Measurements from ENCODE around the gene CLEC2B.

CLEC2B gene

DNA sequence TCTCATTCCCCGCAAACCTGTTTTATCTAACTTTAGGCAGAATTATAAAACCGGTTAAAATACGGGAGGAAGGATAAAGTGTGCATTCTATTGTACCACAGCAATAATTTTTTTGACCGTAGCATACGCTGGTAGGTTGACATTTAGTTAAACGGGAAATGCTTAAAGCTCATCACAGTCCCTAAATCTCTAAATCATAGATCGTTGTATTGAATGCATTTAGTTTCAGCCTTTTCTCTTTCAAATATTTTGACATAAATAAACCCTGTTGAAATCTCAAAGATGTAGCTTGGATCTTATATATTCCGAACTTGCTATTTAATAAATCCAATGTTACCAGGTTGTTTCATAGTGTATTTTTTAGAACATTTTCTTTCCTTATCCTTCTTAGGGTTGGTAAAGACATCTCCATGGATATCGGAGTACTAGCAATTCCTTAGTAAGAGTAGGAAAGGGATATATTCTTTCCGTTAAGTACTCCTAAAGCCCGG, 798 bp downstream of the CLEC2B start:
- no peak for DNase-seq

DNA sequence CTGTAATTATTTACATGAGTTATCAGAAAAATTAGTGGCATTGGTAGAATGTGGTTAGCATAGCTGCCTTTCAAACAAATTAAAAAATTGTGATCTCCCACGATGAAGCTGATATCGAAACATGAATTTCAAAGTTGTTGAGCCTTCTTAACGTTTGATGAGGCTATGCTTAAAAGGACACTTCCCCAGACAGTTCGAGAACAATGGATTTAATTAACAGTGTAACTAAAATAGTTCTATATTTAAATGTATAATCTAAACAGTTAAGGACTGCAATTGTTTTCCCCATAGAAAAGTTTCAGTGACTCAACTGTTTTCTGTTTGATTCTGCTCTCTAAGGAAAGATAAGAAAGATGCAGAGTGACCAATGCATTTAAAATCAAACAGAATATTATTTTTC, 1.6 kb downstream of the CLEC2B start:
- no peak for DNase-seq

DNA sequence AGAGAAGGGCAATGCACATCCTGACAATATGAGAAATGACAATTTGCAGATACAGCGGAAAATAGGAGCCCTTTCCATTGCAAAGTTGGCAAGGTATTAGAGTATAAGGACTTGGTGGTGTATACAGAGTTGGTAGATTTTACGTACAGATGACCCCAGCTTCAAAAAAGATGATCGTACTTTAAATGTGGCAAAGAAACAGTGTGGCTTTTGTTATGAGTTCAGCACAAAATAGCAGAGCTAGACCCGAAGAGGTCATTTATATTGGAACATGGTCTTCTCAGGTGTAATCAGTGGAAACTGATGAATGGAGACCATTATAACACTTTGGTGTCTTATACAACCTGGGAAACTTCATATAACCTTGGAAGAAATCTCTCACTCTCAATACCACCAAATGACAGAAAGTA, 2.3 kb downstream of the CLEC2B start:
- no peak for DNase-seq

DNA sequence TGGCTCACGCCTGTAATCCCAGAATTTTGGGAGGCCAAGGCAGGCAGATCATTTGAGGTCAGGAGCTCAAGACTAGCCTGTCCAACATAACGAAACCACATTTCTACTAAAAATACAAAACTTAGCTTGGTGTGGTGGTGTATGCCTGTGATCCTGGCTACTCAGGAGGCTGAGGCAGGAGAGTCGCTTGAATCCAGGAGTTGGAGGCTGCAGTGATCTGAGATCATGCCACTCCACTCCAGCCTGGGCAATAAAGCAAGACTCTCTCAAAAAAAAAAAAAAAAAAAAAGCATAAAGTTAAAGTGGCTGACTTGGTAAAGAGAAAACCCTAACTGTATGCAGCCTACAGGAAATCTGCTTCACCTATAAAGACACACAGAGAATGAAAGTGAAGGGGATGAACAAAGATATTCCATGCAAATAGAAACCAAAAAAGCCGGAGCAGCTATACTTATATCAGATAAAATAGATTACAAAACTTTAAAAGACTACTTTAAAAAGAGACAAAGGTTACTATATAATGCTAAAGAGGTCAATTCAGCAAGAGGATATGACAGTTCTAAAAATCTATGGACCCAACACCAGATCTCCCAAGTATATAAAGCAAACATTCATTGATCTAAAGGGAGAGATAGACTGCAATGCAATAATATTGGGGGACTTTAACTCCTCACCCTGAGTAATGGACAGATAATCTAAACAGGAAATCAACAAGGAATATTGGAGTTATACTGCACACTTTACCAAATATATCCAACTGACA, 4.1 kb downstream of the CLEC2B start:
- no peak for DNase-seq

DNA sequence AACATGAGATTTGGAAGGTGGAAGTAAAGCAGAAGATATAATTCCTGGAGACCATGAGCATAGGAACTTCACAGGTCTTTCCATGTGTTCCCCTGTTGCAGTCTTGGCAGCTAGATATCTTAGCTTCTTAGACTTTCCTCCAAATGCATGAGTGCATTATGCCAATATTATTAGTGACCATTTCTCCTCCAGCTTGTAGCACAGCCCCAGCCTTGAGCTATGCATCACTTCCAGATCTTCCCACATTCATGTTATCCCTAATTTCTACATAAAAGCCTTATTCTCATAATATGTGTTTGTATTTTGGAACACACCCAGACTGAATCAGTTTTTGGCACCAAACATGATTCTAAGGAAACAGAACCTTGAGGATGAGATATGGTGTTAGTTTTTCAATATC, 11.0 kb downstream of the CLEC2B start:
- no peak for DNase-seq

DNA sequence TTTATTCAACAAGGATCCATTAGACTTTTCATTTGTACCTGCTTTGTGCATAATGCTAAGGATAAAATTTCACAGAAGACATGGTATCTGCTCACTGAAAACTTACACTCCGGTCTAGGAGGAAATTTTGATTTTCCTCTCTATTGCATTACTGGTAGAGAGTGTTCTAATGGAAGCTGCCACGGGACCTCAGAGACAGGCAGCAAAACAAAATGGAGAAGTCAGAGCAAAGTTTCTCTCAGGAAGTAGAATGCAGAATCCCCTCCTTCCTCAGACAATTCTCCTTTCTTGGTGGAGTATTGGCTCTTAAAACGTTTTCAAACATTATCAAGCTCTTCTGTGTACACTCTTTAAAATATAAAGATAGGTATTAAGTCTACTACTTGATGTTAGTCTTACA, 12.3 kb downstream of the CLEC2B start:
- DNase-seq: no peak

DNA sequence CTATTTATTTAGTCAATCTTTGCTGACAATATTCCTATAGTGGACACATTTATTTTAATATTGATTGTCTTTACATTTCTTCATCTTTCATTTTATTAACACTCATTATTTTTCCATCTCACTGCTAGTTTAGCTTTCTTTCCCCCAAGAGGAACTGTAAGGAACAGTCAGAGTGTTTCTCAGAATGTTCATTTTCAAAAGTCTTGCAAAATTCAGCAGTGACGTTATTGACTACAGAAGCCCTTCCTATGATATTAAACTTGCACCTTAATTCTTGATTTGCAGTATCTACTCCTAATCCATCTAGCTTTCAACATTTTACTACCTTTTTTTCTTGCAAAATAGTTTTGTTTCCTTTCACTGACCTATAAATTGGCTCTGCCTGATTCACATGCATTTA, 13.0 kb downstream of the CLEC2B start:
- DNase-seq: no peak

DNA sequence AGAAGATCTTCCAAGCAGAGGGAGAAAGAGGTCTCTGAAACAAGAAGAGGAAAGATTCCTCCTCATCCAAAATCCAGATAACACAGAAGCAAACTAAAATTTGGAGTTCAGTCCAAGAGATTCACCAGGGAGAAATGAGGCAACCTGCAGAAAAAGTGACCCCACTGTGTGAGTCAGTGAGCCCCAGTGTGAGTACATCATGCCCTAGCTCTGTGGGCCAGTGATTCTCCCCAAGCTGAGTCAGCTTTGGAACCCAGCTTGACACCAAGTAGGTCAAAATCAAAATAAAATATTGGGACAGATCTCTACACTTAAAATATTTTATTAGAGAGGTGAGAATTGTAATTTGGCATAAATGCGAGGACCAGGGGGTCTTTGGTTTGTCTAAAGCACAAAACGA, 17.2 kb downstream of the CLEC2B start:
- DNase-seq: no peak

DNA sequence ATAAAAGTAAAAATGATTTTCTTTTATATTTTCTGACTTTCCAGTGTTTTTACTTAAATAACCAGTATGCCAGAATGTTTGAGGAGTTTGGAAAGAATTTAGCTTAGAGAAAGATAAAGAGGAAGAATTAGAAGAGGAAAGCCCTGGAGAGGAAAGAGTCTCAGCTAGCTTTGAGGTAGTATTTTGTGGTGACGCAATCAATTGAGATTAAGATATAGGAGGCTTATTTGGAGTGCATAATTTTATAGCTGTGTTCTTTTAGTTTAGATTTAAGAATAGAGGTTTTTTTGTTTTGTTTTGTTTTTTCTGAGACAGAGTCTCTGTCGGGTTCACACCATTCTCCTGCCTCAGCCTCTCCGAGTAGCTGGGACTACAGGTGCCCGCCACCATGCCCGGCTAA, 18.1 kb downstream of the CLEC2B start:
- DNase-seq: no peak

DNA sequence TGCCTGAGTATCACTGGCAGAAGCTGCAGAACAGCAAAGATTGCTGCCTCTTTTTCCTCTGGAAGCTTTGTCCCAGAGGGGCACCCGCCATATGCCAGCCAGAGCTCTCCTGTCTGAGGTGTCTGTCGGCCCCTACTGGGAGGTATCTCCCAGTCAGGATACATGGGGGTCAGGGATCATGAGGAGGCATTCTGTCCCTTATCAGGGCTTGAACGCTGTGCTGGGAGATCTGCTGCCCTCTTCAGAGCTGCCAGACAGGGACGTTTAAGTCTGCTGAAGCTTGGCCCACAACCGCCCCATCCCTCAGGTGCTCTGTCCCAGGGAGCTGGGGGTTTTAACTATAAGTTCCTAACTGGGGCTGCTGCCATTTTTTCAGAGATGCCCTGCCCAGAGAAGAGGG, 20.3 kb downstream of the CLEC2B start:
- no peak for DNase-seq

DNA sequence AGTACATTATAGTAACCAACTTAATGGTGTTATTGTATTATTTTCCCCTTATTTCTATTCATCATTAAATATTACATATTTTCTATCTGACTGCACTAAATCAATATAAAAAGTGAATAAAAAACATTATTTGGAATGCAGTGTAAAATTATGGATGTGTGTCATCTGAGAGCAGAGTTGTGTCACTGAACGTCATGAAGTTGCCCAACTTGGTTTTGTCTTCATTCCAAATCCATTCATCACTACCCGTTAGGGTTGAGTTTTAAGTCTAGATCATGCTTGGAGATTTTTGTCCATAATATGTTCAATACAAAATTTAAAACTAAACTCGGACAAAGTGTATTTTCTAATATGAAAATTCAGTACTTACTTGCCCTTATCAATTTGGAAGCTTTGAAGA, 25.7 kb downstream of the CLEC2B start:
- DNase-seq: no peak

DNA sequence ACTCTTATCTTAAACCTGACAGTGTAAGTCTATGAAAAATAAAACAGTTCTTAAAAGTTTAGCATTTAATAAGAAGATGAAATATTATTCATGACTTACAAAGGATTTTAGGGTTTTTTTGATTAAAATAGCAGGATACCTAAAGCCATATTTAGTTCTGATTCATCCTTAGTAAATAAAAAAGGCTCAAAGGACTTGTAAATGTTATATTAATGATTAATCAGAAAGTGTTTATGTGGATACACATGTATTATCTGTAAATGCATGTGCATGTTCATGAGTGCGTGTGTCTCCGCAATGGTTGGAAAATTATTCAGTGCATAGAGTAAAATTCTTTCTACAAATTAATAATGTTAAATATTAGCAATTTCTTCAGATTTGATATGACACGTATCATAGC, 37.4 kb downstream of the CLEC2B start:
- no peak for DNase-seq

DNA sequence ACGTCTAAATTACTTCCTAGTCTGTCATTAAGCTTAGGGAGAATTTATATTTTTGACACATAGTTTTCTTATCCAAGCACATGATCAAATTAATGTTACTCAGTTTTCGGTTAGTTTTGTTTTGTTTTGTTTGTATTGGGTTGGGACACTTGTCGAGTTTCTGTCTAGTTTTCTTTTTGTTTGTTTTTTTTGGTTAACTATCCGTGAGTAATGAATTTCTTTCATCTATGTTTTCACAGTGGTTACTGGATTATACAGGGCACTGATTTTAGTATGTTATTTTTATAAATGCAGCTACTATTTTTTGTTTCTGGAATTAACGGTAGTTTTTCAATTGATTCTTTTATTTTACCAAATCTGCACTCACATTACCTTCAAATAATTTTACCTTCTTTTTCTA, 39.2 kb downstream of the CLEC2B start:
- DNase-seq: no peak

DNA sequence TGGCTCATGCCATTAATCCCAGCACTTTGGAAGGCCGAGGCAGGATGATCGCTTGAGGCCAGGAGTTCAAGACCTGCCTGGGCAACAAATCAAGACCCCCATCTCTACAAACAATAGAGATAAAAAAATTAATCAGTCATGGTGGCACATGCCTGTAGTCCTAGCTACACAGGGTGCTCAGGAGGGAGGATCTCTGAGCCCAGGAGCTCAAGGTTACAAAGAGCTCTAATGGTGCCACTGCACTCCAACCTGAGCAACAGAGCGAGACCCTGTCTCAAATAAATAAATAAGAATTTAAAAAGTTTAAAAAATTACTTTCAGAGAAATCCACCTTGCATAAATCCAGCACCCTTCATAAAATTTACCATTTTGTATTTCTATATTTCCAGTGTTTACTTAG, 39.7 kb downstream of the CLEC2B start:
- no peak for DNase-seq

DNA sequence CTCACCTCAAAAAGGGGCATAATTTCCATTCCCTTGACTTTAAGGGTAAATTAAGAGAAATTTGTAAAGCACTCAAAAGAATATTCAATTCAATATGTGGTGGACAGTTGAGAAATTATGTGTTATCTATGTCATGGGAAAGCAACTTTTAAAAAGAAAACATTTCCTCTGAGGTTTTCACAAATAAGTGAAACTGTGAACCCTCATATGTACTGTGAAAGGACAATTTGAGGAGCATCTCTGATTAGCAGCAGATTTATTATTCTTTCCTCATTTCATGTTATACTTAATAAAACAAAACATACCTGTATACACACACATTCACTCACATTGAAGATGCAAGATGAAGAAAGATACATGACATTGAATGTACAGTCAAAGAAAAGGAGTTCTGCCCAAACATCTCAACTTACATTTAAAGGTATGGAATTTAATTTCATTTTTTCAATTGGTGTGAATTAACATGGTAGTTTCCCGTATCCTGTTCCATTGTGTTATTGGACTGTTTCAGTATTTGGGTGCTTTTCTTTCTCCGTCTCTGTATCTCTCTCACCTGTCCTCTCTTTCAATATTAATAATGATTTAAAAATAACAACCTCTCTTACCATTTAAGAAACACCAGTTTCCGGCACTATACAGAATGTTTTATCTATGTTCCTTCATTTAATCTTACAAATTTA, 41.8 kb downstream of the CLEC2B start, which contains the start of gene KLRF1:
Gene KLRF1, plus strand, starts transcription at position 273 of the 680 bp plus-strand sequence. Its CDS starts 64 bp downstream, at position 337.
- DNase-seq: no peak

DNA sequence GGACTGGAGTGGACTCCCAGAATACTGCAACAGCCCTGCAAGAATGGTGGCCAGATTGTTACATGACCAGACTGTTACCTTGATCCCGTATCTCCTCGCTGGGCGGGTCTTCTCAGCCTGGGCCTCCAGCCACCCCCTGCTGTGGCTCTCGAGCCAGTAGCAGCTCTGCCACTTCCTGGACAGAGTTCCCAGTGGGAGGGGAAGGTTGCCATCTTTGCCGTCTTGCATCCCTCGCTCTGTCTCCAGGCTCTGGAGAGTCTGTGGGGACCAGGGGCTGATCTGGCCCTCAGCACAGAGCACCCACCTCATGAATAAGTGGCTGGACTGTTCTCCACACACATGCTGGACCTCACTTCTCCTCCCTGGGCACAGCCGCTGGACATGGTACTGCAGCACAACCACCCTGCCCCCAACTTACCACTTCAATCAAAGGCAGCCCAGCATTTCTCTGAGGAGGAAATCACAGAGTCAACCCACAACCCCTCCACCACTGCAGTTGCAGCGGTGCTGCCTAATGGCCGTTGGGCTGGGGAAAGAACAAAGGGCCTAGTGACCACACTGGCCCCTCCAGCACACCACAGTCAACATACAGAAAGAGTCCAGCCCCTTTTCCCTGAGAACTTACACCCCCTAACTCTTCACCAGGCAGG, 48.7 kb downstream of the CLEC2B start:
- DNase-seq: no peak

DNA sequence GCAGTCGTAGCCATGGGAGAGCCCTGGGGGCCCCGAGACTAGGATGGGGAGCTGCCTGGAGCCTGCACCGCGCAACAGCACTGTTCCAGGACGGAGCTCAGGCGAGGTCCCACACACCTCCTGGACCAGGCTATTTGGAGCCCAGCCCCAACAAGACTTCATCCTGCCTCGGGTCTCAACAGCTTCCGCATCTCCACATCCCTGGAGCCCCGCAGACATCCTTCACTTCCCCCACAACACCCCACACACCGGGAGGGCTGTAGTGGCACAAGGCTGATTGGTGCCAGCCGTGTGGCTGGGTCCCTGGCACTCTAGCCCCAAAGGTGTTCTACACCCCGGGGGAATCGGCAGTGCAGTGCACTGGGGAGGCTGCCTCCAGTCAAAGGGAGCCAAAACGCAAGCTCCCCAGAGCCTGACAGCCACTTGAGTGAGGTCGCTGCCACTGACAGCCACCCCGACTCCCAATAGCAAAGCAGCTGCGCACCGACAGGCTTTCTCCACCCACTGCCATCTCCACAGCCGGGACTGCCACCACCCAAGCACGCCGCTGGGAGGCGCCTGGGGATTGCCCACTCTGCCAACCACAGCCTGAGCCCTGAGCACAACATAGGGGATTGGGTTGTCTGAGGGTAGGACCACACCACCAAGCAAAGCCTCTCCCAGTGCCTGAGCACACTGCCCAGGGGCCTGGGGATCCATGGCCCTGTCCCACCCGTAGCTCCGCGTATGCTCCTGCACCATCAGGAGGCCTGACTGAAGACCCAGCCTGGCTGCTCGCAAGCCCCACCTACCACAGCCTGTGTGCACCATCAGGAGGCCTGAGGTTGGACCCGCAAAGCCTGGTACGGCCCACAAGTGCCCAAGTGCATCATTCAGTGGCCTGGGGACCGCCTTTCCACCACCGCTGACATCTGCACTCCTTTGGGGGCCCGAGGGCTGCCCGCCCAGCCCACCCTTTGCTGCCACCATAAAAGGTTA, 55.0 kb downstream of the CLEC2B start:
- DNase-seq: no peak

DNA sequence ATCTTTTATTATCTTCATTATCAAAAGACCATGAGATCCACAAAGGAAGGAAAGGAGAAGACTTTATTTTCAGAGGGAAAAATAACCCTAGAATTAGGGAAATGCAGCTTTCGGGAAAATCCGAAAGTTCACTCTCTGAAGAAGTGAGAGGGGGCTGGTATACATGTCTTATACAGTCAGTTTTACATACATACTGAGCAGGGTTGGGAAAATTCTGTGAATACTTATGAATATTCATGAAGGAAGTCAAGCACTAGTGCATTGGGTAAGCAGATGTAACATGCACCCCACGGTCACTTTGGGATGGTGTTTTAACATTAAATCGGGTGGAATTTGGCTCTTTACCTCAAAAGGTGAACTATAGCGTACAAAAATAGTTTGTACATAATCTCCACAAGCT, 57.5 kb downstream of the CLEC2B start:
- DNase-seq: no peak

DNA sequence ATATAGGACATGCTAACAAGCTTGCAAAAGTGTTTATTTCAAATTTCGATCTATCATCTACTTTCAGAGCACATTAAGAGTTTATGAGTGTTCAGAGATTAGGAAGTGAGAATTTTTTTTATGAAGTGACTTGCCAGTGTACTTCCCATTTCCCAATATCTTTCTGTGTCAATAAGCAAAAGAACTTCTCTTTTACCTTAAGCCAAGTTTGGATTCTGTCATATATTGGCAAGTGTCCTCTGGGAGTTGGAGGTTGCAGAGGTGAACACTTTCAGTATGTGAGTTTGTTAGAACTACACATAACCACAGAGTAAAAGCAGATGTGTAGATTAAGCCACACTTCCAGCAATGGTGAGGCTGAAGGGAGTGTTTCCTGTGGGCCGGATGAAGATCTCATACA, 58.5 kb downstream of the CLEC2B start:
- no peak for DNase-seq

DNA sequence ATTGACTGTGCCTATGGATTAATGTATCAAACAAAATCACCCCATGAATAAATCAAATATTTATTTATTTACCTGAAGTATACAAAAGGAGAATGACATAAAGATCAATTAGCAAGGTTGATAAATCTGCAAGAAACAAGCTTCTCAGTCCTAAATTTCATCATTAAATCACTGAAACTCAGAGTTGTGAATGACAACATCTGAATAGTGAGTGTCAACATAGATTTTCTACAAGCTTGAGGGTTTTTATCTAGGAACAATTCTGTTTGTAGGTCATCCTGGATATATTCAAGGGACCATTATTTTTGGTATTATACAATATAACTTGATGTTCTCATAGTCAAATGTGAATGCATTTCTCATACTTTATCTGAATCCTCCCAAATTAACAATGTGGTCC, 59.3 kb downstream of the CLEC2B start:
- DNase-seq: no peak

DNA sequence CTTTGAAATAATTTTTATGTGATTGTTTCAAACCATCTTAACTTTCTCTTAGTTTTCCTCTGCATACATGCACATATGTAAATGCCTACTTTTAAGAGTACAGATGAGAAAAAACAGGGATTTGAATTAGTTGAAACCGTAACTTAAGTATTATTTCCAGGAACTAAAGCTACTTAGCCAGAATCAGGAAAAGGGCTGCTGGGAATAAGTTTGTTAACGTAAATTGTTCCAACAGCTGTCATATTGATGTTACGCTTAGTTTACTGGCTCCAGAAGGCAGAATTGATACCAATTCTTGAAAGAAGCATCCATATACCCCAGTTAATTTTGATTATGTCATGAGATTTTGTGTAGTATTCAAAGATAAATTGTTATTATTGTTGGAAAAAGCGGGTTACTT, 59.8 kb downstream of the CLEC2B start:
- no peak for DNase-seq

DNA sequence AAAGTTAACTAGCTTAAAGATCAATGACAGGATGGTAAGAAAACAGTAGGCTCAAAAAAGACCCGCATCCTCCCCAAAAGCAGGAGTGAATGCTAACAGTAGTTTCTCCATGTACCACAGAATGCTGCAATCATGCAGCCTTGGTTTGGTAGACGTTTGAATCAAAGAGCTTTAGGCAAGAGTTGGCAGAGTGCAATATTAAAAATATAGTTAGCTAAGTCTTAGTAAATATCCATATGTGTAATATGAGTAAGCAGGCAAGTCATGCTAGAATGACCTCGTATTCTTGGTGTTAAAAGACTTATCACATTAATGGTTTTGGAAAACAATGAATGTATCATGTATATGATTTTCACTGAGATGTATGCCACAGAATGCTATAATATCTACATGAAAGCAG, 60.6 kb downstream of the CLEC2B start:
- no peak for DNase-seq

DNA sequence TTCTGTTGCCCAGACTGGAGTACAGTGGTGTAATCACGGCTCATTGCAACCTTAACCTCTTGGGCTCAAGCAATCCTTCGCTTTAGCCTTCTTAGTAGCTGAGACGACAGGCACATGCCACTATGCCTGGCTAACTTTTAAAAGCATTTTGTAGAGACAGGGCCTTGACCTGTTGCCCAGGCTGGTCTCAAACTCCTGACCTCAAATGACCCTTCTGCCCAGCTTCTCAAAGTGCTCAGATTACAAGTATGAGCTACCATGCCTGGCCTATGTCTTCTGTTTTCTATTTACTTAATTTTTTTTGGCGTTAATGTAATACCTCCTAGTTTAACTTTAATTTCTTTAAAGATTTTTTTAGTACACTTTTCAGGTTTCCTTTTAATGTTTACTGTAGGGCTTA, 62.4 kb downstream of the CLEC2B start:
- no peak for DNase-seq

Data from NCI-H1436 treated with DMSO at 0.1 percent for 48 hours (cell line).